OCI-LY7 (cell line): ENCODE data around the gene SUFU.

Experiments
- CTCF ChIP-seq: fragments of 200-600 bp; sonication (generic); conservative IDR thresholded peaks from 2 replicates; pipeline ENCODE4 v1.5.1; 2014; ENCODE audit warnings: mild to moderate bottlenecking, antibody characterized with exemption, low read length, moderate library complexity, mixed read lengths
- EZH2phosphoT487 ChIP-seq: fragments of 200-600 bp; sonication (generic); IDR thresholded peaks from 2 replicates; pipeline ENCODE4 v1.6.1; 2018; ENCODE audit warnings: low read depth, borderline replicate concordance, mild to moderate bottlenecking, mixed run types, antibody characterized with exemption, low read length, moderate library complexity, mixed read lengths

GRCh38 chr10:102565793-102566192 is 62.0 kb downstream of the SUFU start:
- TF ChIP-seq CTCF (no peak), EZH2phosphoT487 (no peak)
